Activated CD8-positive, alpha-beta memory T cell treated with anti-CD3 and anti-CD28 coated beads, Interleukin-2, amount 50 U/mL, for 4 hours (primary cell): Measurements from ENCODE around the gene PEX26.
"Not testable (repeated sequence)": the region's sequence is repeated elsewhere in the genome, so short reads cannot be mapped to it uniquely, and the experiment has no call there.

Experiments used
- DNase-seq: peaks from one replicate; pipeline ENCODE4 v3.0.0-alpha.2; 2020

Gene PEX26

DNA sequence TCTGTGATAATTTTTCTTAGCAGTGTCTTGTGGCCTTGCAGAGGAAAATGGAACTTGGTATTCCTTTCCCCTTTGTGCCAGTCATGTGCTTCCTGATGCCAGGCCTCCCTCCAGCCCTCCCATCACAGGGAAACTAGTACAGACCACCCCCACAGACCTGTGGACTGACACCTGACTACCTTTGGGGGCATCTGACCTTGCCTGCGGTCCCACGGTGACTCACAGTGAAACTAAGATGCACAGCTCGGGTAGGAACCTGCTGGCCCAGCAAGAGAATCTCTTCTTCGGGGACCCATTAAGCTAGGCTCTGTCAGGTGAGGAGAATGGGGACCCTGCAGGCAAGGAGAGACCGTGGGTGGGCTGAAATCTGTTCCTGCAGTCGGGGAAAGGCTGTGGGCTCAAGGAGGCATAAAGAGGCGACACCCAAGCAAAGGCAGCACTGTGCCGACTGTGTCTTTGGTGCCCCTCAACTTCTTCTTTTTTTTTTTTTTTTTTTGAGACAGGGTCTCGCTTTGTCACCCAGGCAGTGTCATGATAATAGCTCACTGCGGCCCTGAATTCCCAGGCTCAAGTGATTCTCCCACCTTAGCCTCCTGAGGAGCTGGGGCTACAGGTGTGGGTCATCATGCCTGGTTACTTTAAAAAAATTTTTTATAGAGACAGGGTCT lies 20.8 kb upstream of the PEX26 start:
- DNase-seq, result no peak

GRCh38 chr22:18057568-18058209 lies 20.1 kb upstream of the PEX26 start:
- DNase-seq, result no peak

DNA sequence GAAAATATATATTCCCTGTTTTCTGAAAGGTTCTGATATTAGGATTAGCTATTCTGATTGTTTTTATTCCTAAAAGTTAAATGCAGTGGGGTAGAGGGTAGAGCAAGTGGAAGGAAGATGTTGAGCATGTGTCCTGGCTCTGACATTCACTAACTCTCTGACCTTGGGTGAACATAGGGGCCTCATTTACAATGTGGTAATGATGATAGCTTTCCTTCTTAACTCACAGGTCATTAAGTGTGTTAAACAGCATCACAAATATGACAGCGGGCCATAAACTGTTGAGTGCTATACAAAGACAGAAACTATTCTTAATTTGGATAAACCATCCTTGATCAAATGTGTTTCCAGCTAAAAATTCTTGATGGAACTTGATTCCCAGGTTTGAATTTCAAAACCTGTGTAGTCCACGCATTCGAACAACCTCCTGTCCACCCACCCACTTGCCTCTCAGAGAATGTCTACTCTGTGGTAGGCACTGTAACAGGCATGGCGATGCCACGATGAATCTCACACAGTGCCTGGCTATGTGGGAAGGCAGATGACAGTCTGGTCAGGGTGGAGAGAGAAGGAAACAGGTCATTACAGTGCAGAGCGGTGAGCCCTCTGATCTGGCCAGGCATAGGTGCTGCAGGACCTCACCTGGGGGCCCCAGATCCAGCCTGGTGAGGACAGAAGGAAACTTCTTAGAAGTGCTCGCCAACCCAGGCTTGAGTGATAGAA lies 19.3 kb upstream of the PEX26 start:
- DNase-seq, result no peak

- no peak for DNase-seq
These were observed 18.7 kb upstream of the PEX26 start for GRCh38 chr22:18059094-18059417.

- no peak for DNase-seq
These were observed 18.3 kb upstream of the PEX26 start for GRCh38 chr22:18059473-18059872.

DNA sequence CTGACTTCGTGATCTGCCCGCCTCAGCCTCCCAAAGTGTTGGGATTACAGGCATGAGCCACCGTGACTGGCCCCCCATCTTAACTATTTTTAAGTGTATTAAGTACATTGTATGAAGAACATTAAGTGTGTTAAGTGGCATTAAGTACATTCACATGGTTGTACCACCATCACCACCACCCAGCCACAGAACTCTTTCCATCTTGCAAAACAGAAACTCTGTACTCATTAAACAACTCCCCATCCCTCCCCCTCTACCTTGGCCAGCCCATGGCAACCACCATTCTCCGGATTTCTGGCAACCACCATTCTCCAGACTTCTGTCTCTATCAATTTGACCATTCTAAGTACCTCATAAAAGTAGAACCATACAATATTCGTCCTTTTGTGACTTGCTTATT lies 17.8 kb upstream of the PEX26 start:
- no peak for DNase-seq

DNA sequence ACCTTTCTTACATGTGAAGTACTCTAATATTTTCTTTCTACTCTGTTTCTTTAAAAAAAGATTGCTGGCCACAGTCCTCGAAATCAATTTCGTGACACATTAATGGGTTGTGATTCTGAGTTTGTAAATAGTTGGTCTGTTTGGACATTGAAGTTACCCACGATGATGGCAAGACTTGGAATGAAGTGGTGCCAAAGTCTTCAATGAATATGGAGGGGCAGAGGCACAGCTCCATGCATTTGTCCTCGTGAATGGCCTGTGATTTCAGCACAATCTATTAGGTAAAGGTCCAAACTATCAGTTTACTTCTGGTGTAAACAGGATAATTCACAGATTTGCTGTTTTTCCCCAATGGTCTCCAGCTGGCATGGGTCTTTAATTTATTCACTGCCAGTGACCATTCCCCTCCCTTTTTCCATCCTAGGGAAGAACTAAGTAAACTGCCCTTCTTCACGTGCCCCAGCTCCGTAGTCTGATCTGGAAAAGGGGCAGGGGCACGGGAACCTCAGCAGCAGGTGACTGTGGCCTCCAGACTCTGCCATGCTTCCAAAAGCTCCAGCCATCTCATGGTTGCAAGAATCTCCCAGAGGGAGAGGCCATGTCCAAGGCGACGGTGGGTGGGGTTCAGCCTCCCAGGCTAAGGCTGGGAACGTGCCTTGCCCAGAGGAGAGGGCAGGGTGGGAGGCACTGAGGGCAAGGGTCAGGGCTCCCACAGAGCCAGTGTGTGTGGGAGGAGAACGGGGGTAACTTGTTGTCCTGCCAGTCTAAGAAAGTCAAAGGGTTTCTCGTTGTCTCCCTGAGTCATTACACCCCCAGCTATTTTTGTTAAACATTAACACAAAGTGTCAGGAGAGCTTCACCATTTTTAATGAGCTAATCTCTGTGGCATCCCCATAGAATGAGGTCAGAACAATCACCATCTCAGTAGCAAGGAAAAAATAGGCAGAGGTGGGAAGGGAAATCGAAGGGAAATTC lies 16.9 kb upstream of the PEX26 start:
- DNase-seq, result no peak

GRCh38 chr22:18062421-18062820 lies 15.4 kb upstream of the PEX26 start:
- DNase-seq, result no peak

GRCh38 chr22:18063306-18063705 lies 14.5 kb upstream of the PEX26 start:
- DNase-seq, result no peak

GRCh38 chr22:18063715-18064114 lies 14.1 kb upstream of the PEX26 start:
- DNase-seq, result not testable (repeated sequence)

DNA sequence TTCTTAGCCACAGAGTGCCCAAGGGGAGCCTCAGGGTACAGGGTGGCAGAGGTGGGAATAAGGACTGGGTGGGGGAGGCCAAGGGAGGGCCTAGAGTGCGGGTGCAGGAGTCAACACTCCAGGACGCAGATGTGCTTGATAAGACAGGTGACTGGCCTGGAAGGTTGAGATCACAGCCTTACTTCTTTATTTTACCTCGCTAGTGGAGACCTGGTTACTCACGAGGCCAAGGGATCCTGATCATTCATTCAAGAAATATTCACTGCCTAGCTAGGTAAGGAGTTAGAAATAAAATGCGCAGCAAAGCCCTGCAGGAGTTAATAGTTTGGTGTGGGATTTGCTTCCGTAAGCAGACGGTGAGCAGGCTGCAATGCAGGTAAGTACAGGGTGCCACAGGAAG lies 13.2 kb upstream of the PEX26 start:
- no peak for DNase-seq

DNA sequence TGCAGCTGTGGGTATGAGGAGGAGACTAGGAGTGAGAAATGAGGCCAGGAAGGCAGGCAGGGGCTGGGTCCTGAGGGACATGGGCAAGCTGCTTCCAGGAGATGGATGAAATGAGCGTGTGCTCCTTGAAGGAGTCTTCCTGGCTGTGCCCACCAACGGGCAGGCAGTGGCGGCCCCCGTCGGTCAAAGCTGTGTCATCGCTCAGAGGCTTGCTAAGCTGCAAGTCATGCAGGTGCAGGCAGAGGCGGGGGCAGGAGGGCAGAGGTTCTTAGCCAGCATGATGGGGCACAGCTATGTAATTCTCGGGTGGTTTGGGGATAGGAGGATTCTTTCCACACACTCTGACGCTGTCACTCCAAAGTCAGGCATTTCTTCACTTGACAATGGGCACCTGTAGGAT lies 12.5 kb upstream of the PEX26 start:
- no peak for DNase-seq

GRCh38 chr22:18066181-18066859 lies 11.5 kb upstream of the PEX26 start:
- DNase-seq, result no peak

DNA sequence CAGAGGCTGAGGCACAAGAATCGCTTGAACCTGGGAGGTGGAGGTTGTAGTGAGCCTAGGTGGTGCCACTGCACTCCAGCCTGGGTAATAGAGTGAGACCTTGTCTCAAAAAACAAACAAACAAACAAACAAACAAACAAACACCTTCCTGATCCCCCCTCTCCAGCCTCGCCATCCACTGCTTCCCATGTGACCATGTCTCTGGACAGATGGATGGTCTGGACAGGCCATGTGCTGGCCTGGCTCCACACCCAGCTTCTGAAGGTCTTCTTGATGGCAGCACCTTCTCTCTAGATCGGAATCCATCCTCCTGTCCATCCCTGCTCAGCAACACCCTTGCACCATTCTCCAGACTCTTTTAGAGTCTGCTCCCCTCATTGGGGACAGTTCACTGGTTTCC lies 10.7 kb upstream of the PEX26 start:
- DNase-seq, result no peak

- DNase-seq, result no peak
These were observed 10.0 kb upstream of the PEX26 start for GRCh38 chr22:18067548-18068341.

DNA sequence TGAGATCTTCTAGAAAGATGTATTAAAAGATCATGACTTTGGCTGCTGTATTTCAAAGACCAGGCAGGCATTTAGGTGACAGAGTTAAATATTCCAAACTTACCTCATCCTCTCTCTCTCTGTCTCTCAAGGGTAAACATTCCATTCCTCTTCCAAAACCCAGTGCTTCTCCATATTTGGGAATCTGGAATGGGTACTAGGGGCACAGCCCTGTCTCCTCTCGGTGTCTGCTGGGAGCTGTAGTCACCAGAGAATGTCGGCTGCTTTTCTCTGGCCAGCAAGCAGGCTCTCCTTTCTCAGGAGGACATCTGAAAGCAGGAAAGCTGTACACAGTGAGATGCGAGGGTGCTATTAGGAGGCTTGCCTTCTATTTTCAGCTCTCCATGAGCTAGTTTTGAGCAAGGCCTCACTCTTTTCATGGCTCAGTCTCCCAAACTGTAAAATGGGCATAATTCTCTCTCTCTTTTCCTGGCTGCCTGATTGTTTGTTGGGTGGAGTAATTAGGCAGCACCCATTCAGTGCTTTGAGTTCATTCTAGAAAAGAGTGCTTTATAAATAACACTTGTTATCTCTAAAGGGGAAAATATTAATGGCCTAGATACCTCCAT lies 9.3 kb upstream of the PEX26 start:
- no peak for DNase-seq

DNA sequence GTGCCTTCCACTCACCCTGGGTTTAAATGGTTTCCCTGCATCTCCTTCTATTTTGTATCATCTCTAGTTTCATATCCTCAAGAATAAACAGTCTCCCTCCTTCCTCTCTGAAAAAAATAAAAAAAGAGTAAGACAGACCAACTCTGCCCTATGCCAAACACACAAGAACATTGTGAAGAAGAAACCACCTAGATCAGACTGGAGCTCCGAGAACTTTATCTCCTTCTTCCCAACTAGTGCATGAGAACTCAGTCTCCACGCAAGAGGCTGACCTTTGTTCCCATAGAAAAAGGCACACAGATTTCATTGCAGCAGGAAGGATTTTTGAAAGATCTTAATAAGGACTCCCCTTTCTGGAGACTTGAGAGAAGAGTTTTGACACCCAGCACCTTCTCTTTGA lies 8.7 kb upstream of the PEX26 start:
- no peak for DNase-seq

DNA sequence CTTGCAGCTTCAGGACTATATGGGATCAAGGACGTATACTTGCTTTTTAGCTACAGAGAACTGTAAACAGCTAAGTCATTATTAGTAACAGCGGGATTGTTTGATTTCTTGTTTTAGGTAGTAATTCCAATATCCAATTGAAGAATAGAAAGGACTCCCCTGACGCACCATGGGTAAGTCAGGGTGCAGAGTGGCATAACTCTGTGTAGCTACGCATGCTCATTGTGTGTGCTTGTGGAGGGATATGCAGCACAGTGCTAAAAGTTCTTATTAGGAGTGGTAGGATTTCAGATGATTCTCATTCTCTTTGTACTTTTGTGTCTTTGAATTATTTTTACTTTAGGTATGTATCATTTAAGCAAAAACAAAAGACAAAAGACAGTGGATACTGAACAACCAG lies 7.7 kb upstream of the PEX26 start:
- DNase-seq, result no peak

- no peak for DNase-seq
These were observed 7.1 kb upstream of the PEX26 start for GRCh38 chr22:18070556-18071306.

DNA sequence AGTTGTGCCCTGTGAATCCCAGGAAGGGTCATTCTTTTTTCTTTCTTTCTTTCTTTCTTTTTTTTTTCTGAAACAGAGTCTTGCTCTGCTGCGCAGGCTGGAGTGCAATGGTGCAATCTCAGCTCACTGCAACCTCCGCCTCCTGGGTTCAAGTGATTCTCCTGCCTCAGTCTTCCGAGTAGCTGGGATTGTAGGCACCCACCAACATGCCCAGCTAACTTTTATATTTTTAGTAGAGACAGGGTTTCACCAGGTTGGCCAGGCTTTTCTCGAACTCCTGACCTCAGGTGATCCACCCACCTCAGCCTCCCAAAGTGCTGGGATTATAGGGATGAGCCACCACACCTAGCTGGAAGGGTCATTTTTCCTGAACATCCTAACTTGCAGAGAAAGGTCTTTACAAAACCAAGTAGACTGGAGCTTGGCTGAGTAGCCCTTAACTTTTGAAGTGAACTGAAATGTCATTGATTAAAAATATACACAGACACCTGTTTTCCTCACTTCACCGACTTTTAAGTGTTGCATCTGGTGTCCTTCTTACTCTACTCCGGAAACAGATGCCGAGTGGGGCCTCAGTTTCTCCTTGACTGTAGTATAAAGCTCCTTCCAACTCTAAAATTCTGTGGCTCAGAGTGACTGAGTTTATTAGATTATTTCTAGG lies 6.4 kb upstream of the PEX26 start:
- DNase-seq, result not testable (repeated sequence)
